Measurements from ENCODE around the gene RNF208.

DNA sequence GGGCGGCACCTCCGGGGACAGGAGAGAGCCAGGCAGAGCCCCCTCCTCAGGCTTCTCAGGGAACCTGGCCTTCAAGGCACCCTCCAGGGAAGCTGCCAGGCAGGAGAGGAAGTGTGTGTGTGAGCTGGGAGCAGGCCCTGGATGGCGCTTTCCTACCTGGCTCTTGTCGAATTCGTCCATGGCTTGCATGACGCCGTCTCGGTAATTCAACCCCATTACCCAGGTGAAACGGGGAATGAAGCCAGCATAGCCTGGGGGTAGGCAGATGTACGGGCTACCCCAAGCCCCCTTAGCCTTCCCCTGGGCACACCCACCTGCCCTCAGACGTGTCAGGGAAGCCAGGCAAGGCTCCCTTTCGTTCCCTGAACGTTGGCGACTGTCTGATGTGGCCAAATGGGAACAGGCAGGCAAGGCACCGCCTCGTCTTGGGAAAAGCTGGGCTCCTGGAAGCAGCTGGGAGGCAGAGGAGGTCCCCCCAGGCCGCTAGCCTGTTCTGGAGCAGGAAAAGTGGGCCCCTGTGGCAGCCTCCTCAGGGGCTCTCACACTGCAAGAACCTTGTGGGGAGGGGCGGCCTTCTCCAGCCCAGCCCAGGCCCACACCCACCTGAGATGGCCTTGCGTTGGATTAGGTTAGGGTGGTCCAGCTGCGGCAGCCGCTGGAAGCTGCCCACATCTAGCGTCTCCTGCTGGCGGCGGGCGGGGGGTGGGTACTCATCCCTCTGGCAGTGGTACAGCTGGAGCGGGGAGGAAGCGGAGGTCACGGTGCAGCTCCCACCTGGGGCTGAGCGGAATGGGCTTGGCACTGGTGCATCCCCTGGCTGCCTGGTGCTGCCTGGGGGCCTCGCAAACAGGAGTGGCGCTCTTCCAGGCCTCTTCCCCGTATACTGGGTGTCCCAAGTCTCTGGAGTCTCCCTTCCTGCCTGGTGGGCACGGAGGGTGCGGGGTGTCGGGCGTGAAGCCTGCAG, 22.7 kb upstream of the RNF208 start:
- TF ChIP-seq CTCF (IDR thresholded peaks at IDR 0.05): no peak
- no peak for TF ChIP-seq POLR2A (IDR thresholded peaks at IDR 0.05)
